Stimulated activated CD8-positive, alpha-beta memory T cell treated with anti-CD3 and anti-CD28 coated beads, Interleukin-4, amount 100 ng/mL, for 48 hours (primary cell): ENCODE results near the gene MRPS23.
"Not testable (repeated sequence)": the region's sequence is repeated elsewhere in the genome, so short reads cannot be mapped to it uniquely, and the experiment has no call there.

Experiments
- DNase-seq: peaks from one replicate; pipeline ENCODE4 v3.0.0-alpha.2; 2020

Gene MRPS23

GRCh38 chr17:57861790-57862693 is 12.2 kb upstream of the MRPS23 start:
- DNase-seq = no peak

- no peak for DNase-seq
Measured at GRCh38 chr17:57861000-57861789, 11.4 kb upstream of the MRPS23 start.

- DNase-seq = no peak
Measured at GRCh38 chr17:57860414-57860999, 10.7 kb upstream of the MRPS23 start.

GRCh38 chr17:57859601-57860413 is 10.0 kb upstream of the MRPS23 start:
- no peak for DNase-seq

- DNase-seq = no peak
Measured at GRCh38 chr17:57858838-57859237, 9.0 kb upstream of the MRPS23 start.

GRCh38 chr17:57856792-57857620 is 7.2 kb upstream of the MRPS23 start:
- no peak for DNase-seq

- DNase-seq = no peak
Measured at GRCh38 chr17:57855391-57856035, 5.7 kb upstream of the MRPS23 start.

GRCh38 chr17:57853695-57854094 is 3.9 kb upstream of the MRPS23 start:
- no peak for DNase-seq

- no peak for DNase-seq
Measured at GRCh38 chr17:57852955-57853328, 3.1 kb upstream of the MRPS23 start.

GRCh38 chr17:57852092-57852954 is 2.5 kb upstream of the MRPS23 start:
- no peak for DNase-seq

GRCh38 chr17:57849163-57849873 is 526 bp downstream of the MRPS23 start:
- DNase-seq = no peak

- DNase-seq = not testable (repeated sequence)
Measured at GRCh38 chr17:57846056-57846945, 3.5 kb downstream of the MRPS23 start.

- DNase-seq = no peak
Measured at GRCh38 chr17:57842280-57842679, 7.6 kb downstream of the MRPS23 start.

- DNase-seq = no peak
Measured at GRCh38 chr17:57839571-57839923, 10.3 kb downstream of the MRPS23 start.

- DNase-seq = no peak
Measured at GRCh38 chr17:57838857-57839570, 10.8 kb downstream of the MRPS23 start.

GRCh38 chr17:57838453-57838852 is 11.4 kb downstream of the MRPS23 start:
- no peak for DNase-seq

- no peak for DNase-seq
Measured at GRCh38 chr17:57835333-57835900, 14.4 kb downstream of the MRPS23 start.
